ENCODE data around the gene PRKAR2A. TPM values are rescaled to one million over a fixed set of nuclear protein-coding genes. Genes with fewer than 3 reads are reported as not detected.

Gene PRKAR2A
- 7.8 and 11.0 TPM in 2 replicates for total RNA-seq (2014; rRNA removed; shearing (Covaris generic); ENCODE audit: low replicate concordance)

DNA sequence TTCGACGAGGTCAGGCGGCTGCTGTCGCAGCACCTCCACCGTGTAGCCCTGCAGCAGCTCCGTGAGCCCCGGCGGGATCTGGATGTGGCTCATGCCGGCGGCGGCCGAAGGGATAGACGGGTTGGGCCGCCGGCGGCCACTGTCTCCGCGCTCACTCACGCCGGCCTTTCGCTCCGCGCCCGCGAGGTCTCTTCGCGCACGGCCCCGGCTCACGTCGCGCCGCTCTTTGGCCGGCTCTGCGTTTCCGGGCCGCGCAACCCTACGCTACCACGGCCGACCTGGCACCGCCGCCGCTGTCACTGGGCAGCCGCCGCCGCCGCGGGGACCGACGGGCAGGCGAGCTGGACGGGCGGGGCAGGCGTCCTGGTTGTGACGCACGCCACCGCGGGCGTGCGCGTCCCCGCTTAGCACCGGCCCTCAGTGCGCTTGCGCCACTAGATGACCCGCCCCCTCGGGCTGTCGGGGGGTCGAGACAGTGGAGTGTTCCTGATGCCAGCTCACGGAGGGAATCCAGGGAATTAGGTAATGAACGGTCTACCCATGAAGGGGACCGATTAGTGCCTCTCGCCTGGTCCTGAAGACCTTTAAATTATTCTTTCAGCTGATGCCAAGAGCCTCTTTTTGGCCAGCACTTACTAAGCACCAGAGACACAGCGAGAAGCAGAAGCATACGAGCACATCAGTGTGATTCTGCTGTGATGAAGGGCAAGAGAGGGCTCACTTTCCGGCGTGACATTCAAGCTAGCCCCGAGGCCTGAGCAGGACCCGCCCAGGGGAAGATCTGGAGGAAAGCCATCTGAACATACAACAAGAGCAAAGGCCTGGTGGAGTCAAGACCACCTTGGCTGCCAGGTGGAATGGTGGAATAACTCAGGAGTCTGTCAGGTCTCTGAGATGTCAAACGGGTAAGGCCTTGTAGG is at the start of gene PRKAR2A:
PRKAR2A (minus strand) TSS at position 371 of the 920 bp plus-strand sequence; CDS start at position 93, 278 bp downstream.
- Histone ChIP-seq H3K9me3 (no peaks in the 10 kb centered on the region), H3K36me3 (peaks cover 8% of the 10 kb centered on the region), H3K4me3 (peak within 1 kb of the TSS; percentile 79), H3K27me3 (no peaks in the 10 kb centered on the region)
- peak; percentile 83 for DNase-seq

DNA sequence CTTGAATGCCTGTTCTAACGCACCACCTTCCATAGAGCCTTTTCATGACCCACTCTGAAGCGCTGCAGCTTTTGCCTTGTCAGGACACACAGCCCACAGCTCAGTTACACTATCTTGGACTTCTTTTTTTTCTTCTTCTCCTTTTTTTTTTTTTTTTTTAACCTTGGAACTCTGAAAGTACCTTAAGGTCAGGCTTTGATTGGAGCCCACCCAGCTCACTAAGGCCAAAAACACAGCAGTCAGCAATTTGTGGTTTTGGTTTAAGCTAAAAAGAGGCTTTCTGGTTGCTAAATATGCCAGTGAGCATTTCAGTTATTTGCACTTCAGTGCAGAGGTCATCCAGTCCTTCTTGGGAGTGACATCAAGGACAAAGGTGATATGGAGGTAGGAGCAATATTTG is 49.3 kb upstream of the PRKAR2A start:
- H3K9me3 ChIP-seq, result no peaks in the 10 kb centered on the region
- no peaks in the 10 kb centered on the region for H3K27me3 ChIP-seq
- H3K36me3 ChIP-seq, result no peaks in the 10 kb centered on the region
- DNase-seq, result no peak
- H3K4me3 ChIP-seq, result no peak overlapping the region

DNA sequence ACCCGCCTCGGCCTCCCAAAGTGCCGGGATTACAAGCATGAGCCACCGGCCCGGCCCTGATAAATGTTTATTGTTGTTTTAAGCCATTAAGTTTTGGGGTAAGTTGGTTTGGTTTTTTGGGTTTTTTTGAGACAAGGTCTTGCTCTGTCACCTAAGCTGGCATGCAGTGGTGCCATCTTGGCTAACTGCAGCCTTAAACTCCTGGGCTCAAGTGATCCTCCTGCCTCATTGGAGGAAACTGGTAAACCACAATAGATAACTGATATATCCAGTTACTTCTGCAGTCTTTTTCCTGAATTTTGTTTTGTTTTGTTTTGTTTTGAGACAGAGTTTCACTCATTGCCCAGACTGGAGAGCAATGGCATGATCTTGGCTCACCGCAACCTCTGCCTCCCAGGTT is 46.8 kb upstream of the PRKAR2A start:
- H3K36me3 ChIP-seq, result no peaks in the 10 kb centered on the region
- no peak overlapping the region for H3K4me3 ChIP-seq
- no peak for DNase-seq
- no peaks in the 10 kb centered on the region for H3K27me3 ChIP-seq
- H3K9me3 ChIP-seq, result no peaks in the 10 kb centered on the region

DNA sequence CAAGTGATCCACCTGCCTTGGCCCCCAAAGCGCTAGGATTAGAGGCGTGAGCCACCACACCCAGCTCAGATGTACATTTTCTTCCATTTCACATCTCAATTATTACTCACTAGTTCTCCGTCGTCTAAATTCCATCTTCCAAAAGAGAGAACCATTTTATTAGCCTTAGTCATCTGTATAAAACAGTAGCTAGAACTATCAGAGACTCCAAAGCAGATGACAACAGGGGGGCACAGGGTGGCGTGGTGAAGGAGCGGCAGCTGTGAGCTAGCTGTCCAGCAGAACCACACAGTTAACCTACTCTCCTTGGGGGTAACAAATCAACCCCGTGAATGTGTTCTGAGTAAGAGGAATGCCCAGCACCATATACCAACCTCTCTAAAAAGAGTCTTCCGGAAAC is 43.9 kb upstream of the PRKAR2A start:
- DNase-seq, result no peak
- Histone ChIP-seq H3K4me3 (no peak overlapping the region), H3K27me3 (no peaks in the 10 kb centered on the region), H3K9me3 (no peaks in the 10 kb centered on the region), H3K36me3 (no peaks in the 10 kb centered on the region)

DNA sequence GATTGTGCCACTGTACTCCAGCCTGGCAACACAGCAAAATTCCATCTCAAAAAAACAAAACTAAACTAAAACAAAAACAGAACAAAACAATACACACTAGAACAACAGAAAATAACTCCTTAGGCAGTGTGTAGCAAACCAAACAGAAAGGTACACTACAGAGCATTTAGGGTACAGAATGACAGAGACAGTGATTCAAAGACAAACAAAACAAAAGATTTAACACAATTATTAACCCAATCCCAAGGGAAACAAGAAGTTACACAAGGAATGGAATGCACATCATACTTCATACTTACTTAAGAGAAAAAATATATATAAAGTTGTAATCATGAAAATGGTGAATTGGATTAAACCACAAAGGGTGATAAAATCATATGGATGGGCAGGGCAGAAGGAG is 38.1 kb upstream of the PRKAR2A start:
- no peaks in the 10 kb centered on the region for H3K27me3 ChIP-seq
- DNase-seq, result no peak
- no peak overlapping the region for H3K4me3 ChIP-seq
- no peaks in the 10 kb centered on the region for H3K36me3 ChIP-seq
- no peaks in the 10 kb centered on the region for H3K9me3 ChIP-seq

DNA sequence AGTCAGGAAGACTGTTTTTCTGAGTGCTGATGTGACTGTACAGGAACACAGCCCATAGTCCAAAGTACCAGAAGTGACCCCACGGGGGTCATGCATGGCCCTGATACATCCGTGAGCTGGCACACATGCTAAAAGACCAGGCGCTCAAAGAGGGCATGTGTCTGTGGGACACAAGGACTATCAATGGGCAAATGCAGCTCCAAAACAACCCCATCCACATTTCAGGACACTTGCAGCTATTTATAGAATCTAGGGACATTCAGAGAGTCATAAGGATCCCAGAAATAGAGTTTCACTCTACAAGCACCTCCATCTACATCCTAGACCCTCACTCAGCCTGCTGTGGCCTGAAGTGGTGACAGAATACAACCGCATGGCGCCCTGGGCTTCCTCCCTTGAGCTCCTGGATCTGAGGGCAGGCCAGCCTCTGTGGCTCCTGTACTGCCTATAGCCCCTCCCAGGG is 34.0 kb upstream of the PRKAR2A start:
- H3K36me3 ChIP-seq, result no peaks in the 10 kb centered on the region
- no peak overlapping the region for H3K4me3 ChIP-seq
- no peaks in the 10 kb centered on the region for H3K27me3 ChIP-seq
- DNase-seq, result no peak
- H3K9me3 ChIP-seq, result no peaks in the 10 kb centered on the region

DNA sequence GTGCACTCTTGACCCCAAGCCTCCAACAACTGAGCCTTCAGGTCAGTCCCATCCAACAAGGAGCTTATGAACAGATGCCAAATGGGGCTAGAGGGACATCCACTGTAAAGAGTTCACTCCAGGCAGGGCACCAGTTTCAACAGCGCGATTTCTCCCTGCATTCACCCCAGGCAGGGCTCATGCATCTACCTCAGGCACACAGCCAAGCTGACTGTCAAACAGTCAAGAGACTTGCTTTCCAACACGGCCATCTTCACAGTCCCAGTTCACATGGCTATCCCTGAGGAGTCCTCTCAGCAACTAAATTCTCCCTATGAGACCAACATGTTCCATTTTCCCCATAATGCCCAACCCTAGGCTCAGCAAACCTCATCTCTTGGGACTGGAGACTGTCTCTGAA is 33.3 kb upstream of the PRKAR2A start:
- Histone ChIP-seq H3K36me3 (no peaks in the 10 kb centered on the region), H3K4me3 (no peak overlapping the region), H3K27me3 (no peaks in the 10 kb centered on the region), H3K9me3 (no peaks in the 10 kb centered on the region)
- DNase-seq, result no peak

DNA sequence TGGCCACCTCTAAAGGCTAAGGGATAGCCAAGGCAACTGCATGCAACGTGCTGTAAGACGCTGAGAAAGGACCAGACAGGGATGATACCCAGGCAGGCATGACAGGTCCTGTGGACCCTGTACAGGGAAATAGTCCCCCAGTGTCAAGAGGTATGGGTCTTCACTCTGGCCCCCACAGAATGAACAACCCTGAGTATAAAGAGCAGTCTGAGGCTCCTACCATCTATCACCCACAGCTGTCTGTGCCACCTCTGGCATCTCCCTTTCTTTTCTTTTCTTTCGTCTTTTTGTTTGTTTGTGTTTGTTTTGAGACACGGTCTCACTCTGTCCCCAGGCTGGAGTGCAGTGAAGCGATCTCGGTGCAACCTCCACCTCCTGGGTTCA is 32.3 kb upstream of the PRKAR2A start:
- Histone ChIP-seq H3K27me3 (no peaks in the 10 kb centered on the region), H3K9me3 (no peaks in the 10 kb centered on the region), H3K36me3 (no peaks in the 10 kb centered on the region), H3K4me3 (no peak overlapping the region)
- DNase-seq, result no peak

DNA sequence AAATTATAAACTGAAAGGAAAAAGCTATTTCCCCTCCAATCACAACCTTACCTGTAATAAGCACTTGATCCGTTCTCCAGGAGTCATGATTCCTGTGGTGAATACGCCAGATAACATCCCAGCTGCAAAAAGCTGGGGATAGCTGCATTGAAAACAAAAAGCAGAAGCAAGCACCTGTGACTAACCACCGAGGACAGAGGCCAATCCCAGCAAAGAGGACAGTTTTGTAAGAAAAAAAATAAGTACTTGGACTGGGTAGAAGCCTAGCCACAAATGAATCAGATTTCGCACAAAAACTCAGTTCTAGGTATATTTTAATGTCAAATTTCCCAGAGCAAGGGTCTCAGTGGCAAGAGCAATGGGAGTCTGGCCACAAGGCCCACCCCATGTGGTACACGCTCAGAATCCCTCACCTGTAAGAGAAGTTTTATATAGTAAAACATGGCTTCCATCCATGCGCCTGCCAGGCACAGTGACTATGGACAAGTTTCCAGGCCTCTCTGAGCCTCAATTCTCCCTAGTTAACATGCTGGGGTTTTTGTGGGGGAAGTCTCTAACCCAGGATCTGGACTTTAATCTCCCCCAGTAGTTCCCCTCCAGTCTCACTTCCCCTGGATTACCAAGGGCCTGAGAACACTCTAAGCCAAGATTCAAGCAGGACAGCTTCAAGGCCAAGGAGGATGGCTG is 31.8 kb upstream of the PRKAR2A start:
- H3K27me3 ChIP-seq, result no peaks in the 10 kb centered on the region
- no peak for DNase-seq
- H3K4me3 ChIP-seq, result no peak overlapping the region
- no peaks in the 10 kb centered on the region for H3K9me3 ChIP-seq
- no peaks in the 10 kb centered on the region for H3K36me3 ChIP-seq

DNA sequence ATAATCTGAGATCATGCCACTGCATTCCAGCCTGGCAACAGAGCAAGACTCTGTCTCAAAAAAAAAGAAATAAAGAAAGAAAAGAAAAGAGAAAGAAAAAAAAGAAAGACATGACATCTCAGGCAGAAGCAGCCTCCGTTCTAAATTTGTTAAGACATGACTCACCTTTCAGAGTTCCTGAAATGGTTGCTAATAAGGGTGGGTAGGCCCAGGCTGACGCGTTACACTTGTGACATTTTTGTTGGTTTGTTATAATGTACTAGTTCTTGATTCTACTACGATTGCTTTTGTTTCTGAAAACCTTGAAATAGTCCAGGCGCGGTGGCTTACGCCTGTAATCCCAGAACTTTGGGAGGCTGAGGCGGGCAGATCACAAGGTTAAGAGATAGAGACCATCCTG is 30.0 kb upstream of the PRKAR2A start:
- DNase-seq, result no peak
- Histone ChIP-seq H3K36me3 (no peaks in the 10 kb centered on the region), H3K27me3 (no peaks in the 10 kb centered on the region), H3K4me3 (no peak overlapping the region), H3K9me3 (no peaks in the 10 kb centered on the region)

DNA sequence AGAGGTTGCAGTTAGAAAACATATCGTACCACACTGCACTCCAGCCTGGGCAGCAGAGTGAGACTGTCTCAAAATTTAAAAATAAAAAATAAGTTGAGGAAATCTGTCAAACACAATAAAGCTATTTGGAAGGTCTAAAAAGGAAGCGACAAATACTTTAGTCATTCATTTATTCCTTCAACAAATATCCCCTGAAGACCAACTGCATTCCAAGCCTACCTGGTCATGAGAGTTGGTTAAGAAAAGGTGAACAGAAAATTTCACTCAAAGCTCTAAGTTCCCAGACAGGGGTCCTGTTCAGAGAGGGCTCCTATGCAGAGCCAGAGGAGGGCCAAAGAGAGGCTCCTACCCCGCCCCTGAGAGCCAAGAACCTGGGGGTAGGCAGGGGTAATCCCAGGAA is 15.4 kb upstream of the PRKAR2A start:
- Histone ChIP-seq H3K9me3 (no peaks in the 10 kb centered on the region), H3K4me3 (no peak overlapping the region), H3K27me3 (no peaks in the 10 kb centered on the region), H3K36me3 (no peaks in the 10 kb centered on the region)
- DNase-seq, result no peak

DNA sequence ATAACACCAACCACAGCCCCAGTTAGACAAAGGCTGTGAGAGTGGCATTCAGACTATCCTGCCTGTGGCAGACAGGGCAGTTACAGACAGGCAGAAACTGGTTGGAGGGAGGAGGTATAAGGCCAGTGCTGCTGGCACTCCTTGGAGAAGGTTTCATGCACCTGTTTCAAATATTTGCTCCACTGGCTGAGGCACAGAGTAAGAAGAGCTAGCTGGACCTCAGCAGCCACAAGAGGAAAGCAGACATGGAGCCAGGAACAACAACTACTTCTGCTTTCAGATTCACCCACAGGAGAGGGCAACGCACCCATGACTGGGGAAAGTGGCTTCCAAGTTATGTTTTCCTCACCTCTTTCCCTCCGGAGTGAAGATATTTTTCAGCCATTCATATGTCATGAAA is 11.5 kb upstream of the PRKAR2A start:
- no peaks in the 10 kb centered on the region for H3K36me3 ChIP-seq
- H3K9me3 ChIP-seq, result no peaks in the 10 kb centered on the region
- no peak overlapping the region for H3K4me3 ChIP-seq
- DNase-seq, result no peak
- H3K27me3 ChIP-seq, result no peaks in the 10 kb centered on the region

DNA sequence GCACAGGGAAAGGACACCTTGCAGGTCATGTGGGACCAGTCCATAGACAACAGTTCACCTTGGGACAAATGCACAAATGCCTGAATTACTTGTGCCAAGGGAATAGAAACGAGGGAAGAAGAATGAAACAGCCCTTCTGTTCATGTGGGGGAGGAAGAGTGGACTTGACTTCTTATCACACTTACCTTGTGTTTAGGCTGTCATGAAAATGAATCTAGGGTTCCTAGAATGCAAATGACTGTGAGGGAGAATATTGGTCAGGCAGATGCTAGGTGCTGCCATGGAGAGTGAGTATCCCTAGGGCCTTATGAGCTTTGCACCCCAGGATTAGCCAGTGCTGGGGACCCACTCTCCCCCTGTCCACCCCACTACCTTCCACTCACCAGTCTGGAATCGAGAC is 11.0 kb upstream of the PRKAR2A start:
- H3K27me3 ChIP-seq, result no peaks in the 10 kb centered on the region
- H3K9me3 ChIP-seq, result no peaks in the 10 kb centered on the region
- no peaks in the 10 kb centered on the region for H3K36me3 ChIP-seq
- H3K4me3 ChIP-seq, result no peak overlapping the region
- DNase-seq, result no peak

DNA sequence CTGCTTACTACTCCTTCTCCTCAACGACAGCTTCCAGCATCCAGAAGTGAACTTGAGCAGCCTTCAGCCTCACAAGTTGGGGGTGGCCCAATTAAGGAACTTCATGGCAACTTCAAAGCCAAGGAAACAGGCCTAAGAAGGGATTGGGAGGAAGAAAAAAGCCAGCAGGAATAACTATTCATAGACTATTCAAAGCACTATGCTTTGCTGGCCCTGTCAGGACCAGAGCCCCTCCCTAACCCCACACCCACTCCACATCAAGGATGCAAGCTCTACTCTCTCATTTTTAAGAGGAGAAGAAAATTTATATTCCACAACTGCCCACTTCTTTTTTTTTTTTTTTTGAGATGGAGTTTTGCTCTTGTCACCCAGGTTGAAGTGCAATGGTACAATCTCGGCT is 10.0 kb upstream of the PRKAR2A start:
- Histone ChIP-seq H3K9me3 (no peaks in the 10 kb centered on the region), H3K27me3 (no peaks in the 10 kb centered on the region), H3K4me3 (no peak overlapping the region), H3K36me3 (no peaks in the 10 kb centered on the region)
- no peak for DNase-seq

DNA sequence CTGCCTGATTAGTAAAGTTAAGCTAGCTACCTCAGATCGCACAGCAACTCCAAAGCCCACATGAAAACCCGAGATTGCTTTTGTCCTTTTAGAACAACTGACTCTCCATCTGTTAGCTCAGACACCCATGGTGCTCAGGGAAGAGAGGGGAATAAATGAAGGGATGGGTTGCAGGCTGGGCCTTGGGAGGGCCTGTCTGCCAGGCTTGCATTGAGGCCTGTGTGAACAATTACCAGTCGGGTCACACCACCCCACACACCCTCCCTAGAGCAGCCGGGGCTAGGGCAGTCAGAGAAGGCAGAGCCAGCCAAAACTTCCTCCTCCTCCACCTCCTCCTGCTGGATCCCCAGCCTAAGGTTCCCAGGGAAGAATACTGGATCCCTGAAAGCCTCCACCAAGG is 8.8 kb upstream of the PRKAR2A start:
- Histone ChIP-seq H3K4me3 (no peak overlapping the region), H3K9me3 (no peaks in the 10 kb centered on the region), H3K36me3 (no peaks in the 10 kb centered on the region), H3K27me3 (no peaks in the 10 kb centered on the region)
- DNase-seq, result no peak

DNA sequence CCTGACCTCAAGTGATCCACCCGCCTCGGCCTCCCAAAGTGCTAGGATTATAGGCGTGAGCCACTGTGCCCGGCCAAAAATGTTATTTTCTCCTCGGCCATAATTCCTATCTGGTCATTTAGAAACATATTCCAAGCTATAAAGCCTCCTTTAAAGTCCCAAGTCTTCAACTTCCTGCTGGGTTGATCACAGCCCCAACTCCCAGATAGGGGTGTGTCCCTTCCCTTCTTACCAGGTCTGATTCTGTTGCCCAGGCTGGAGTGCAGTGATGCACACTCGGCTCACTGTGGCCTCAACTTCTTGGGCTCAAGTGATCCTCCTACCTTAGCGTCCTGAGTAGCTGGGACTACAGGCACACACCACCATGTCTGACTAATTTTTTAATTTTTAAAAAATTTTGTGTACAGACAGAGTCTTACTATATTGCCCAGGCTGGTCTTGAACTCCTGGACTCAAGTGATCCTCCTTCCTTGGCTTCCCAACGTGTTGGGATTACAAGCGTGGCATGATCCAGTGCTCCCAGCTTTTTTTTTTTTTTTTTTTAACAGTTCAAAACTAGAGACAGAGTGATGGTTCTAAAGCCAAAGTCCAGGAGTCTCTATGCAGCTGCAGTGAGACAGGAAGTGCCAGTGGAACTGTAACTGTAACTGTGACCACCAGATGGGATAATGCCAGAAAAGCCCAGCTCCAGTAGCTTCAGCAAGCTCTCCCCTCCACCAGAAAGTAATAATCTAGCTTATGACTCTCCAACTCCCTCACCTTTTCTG is 8.2 kb upstream of the PRKAR2A start:
- Histone ChIP-seq H3K36me3 (no peaks in the 10 kb centered on the region), H3K27me3 (no peaks in the 10 kb centered on the region), H3K4me3 (no peak overlapping the region), H3K9me3 (no peaks in the 10 kb centered on the region)
- no peak for DNase-seq

DNA sequence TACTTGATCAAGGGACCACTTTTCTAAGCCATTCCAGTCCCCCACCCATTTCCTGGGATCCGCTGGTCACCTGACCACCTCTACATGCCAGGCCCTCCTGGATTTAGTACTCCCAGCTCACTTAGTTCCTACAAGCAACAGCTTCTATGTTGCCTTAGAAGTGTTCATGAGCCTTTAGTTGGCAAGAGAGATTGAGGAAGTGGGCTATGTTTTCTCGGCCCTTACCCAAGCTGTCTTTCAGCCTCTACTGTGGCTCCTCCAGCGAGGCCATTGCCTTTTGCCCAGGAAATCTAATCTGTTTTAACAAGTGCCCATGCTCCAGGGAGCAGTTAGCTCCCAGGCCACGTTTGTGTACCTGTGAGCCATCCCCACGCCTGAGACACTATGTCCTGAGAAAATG is 4.5 kb upstream of the PRKAR2A start:
- H3K36me3 ChIP-seq, result no peaks in the 10 kb centered on the region
- no peak overlapping the region for H3K4me3 ChIP-seq
- no peak for DNase-seq
- no peaks in the 10 kb centered on the region for H3K27me3 ChIP-seq
- no peaks in the 10 kb centered on the region for H3K9me3 ChIP-seq
